Left ventricle myocardium inferior (tissue), 1 donor: ENCODE data around the gene MMP17. TPM values are rescaled to one million over a fixed set of nuclear protein-coding genes. Genes with fewer than 3 reads are reported as not detected.

Experiments used
- DNase-seq: peaks from one replicate; pipeline ENCODE4 v3.0.0-alpha.2; 2020
- H3K27ac ChIP-seq: fragments of 200-600 bp; replicated peaks from 2 replicates; pipeline ENCODE4 v1.8.0; 2021
- H3K27me3 ChIP-seq: fragments of 200-600 bp; 2 replicates; pipeline ENCODE4 v1.8.0; 2021; ENCODE audit warnings: low read depth
- H3K36me3 ChIP-seq: fragments of 200-600 bp; 2 replicates; pipeline ENCODE4 v1.8.0; 2021
- H3K4me1 ChIP-seq: fragments of 200-600 bp; 2 replicates; pipeline ENCODE4 v1.8.0; 2021
- H3K4me3 ChIP-seq: fragments of 200-600 bp; 2 replicates; pipeline ENCODE4 v1.8.0; 2021; ENCODE audit warnings: mild to moderate bottlenecking, moderate library complexity
- H3K9me3 ChIP-seq: fragments of 200-600 bp; replicated peaks from 2 replicates; pipeline ENCODE4 v1.8.0; 2021
- intact Hi-C: fragments of 100-400 bp; cut with micrococcal nuclease; formaldehyde crosslinking; loops from one replicate; pipeline ENCODE4 v1.11.0; 2022
- total RNA-seq: library from RNA; stranded (reverse); fragmentation: NEBNext Ultra II Directional; extraction: Animal tissue kit (Norgen Biotek cat#: 25700); gene quantifications from one replicate; pipeline ENCODE4 v1.2.1, GENCODE V29; 2021
- TF ChIP-seq, protein P1 (sequence below): fragments of 200-600 bp; IDR thresholded peaks from 2 replicates; pipeline ENCODE4 v1.8.0; 2021; ENCODE audit warnings: antibody characterized with exemption, mild to moderate bottlenecking, borderline replicate concordance
- donor health status: DM: no; HTN: yes; CAD: no; lungs with severe emphysema.

The MMP17 gene
- total RNA-seq, 1 donor from 2014 or later: 0.77 TPM

DNA sequence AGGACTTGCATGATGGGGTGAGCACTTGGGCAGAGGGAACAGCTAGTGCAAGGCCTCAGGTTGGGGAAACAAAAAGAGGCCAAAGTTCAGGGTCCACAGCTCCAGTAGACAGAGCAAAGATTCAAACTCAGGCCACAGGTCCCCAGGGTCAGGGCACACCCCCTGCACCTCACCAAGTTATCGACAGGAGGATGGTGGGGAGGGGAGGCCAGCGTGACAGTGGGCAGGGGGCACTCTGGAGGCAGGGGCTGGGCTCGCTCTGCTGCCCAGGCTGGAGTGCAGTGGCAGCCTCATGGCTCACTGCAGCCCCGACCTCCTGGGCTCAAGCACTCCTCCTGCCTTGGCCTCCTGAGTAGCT is 33.9 kb downstream of the MMP17 start:
- H3K9me3 ChIP-seq: no peaks in the 10 kb centered on the region
- H3K36me3 ChIP-seq: no peaks in the 10 kb centered on the region
- H3K27ac ChIP-seq: no peak overlapping the region
- H3K27me3 ChIP-seq: peaks cover 39% of the 10 kb centered on the region
- intact Hi-C loops: no loop called here
- no peak for DNase-seq
- TF ChIP-seq, protein P1, sequence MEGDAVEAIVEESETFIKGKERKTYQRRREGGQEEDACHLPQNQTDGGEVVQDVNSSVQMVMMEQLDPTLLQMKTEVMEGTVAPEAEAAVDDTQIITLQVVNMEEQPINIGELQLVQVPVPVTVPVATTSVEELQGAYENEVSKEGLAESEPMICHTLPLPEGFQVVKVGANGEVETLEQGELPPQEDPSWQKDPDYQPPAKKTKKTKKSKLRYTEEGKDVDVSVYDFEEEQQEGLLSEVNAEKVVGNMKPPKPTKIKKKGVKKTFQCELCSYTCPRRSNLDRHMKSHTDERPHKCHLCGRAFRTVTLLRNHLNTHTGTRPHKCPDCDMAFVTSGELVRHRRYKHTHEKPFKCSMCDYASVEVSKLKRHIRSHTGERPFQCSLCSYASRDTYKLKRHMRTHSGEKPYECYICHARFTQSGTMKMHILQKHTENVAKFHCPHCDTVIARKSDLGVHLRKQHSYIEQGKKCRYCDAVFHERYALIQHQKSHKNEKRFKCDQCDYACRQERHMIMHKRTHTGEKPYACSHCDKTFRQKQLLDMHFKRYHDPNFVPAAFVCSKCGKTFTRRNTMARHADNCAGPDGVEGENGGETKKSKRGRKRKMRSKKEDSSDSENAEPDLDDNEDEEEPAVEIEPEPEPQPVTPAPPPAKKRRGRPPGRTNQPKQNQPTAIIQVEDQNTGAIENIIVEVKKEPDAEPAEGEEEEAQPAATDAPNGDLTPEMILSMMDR: no peak
- H3K4me3 ChIP-seq: no peak overlapping the region
- H3K4me1 ChIP-seq: peaks cover 8% of the 10 kb centered on the region

DNA sequence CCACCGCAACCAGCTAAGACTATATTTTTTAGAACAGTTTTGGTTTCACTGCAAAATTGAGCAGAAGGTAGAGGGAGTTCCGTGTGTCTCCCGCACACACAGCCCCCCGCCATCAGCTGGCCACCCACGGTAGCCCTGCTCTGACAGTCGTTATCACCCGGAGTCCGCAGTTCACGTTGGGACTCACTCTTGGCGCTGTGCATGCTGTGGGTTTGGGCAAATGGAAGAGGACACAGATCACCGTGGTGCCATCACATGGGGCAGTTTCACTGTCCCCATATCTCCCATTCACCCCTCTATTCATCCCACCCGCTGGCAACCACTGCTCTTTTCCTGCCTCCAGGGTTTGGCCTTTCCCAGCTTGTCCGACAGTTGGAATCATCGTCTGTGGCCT is 34.4 kb downstream of the MMP17 start:
- H3K4me3 ChIP-seq: no peak overlapping the region
- H3K9me3 ChIP-seq: no peaks in the 10 kb centered on the region
- H3K27me3 ChIP-seq: peaks cover 33% of the 10 kb centered on the region
- intact Hi-C loops: no loop called here
- DNase-seq: no peak
- TF ChIP-seq, protein P1: no peak
- no peak overlapping the region for H3K27ac ChIP-seq
- H3K36me3 ChIP-seq: no peaks in the 10 kb centered on the region
- H3K4me1 ChIP-seq: peaks cover 8% of the 10 kb centered on the region

DNA sequence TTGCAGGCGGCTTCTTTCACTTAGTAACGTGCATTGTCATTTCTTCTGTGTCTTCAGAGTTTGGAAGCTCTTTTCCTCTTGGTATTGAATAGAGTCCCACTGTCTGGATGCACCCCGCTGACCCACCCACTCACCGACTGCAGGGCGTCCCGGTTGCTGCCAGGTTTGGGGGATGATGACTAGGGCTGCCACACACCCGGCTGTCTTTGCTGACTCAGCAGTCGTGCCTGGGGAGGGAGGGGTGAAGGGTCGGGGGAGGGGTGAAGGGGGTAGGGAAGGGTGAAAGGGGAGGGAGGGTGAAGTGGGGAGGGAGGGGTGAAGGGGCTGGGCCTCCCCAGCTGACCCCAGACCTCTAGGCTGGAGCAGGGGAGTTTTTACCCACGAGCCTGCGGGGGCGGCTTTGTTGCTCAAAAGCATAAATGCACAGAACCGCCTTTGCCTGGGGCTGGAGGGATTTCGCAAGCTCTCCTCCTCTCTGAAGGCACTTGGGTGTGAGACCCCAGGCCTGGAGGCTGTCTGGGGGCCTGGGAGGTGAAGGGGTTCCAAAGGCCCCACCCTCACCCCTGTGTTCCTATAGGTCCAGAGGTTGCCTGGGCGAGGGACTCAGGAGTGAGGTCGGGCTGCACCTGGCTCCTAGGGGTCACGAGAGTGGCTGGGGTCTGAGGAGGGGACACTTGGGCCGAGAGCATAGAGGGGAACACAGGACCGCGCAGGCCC is 35.0 kb downstream of the MMP17 start:
- intact Hi-C loops: no loop called here
- no peak overlapping the region for H3K27ac ChIP-seq
- H3K36me3 ChIP-seq: no peaks in the 10 kb centered on the region
- H3K9me3 ChIP-seq: no peaks in the 10 kb centered on the region
- peaks cover 8% of the 10 kb centered on the region for H3K4me1 ChIP-seq
- no peak overlapping the region for H3K4me3 ChIP-seq
- TF ChIP-seq, protein P1: no peak
- no peak for DNase-seq
- peaks cover 31% of the 10 kb centered on the region for H3K27me3 ChIP-seq

DNA sequence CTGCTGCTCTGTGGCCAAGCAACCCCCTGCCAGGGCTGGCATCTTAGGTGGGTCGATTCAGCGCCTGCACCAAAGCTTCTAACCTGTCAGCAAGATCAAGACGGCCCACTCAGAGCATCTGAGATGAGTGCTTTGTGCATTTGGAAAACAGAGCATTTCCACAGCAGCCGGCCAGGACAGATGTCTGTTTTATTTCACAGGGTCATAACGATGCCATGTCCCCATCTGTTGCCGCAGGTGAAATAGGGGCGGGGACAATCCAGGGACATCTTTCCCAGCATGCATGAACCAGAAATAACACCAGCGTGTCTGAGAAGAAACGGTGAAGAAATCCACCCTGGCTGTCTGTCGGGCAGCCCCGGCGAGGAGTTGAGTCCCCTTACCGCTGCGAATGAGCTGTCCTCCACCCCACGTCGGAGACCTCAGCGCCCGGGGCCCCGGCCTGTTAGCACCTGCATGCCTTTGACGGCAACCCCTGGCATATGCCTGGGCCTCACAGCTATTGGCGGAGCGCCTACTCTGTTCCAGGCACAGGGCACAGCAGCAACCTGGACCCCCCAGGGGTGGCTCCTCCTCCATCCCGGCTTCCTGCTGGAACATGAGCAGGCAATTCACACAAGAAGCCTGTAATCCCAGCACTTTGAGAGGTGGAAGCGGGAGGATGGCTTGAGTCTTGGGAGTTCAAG is 35.7 kb downstream of the MMP17 start:
- TF ChIP-seq, protein P1: no peak
- H3K4me1 ChIP-seq: peaks cover 8% of the 10 kb centered on the region
- intact Hi-C loops: no loop called here
- no peak overlapping the region for H3K4me3 ChIP-seq
- H3K27ac ChIP-seq: no peak overlapping the region
- H3K9me3 ChIP-seq: no peaks in the 10 kb centered on the region
- no peak for DNase-seq
- H3K27me3 ChIP-seq: peaks cover 31% of the 10 kb centered on the region
- H3K36me3 ChIP-seq: no peaks in the 10 kb centered on the region

DNA sequence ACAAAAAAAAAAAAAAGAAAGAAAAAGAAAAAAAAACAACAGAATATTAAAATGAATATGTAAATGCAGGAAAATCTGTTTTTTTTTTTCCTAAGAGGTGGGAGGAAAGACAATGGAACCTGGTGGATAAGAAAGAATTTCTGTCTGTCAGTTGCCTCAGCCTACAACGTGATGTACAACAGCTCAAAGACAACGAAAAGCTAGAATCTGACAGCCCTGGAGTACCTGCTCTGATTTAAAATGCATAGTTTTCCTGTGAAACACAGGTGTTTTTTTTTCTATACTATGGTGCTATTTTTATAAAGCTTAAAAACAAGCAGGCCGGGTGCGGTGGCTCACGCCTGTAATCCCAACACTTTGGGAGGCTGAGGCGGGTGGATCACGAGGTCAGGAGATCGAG is 36.3 kb downstream of the MMP17 start:
- H3K27ac ChIP-seq: no peak overlapping the region
- peaks cover 31% of the 10 kb centered on the region for H3K27me3 ChIP-seq
- no peak overlapping the region for H3K4me3 ChIP-seq
- intact Hi-C loops: no loop called here
- no peak for DNase-seq
- H3K36me3 ChIP-seq: no peaks in the 10 kb centered on the region
- TF ChIP-seq, protein P1: no peak
- peaks cover 8% of the 10 kb centered on the region for H3K4me1 ChIP-seq
- no peaks in the 10 kb centered on the region for H3K9me3 ChIP-seq
